SIG-M5 (cell line): ENCODE measurements around the gene CHST11.
"Not testable (repeated sequence)": the region's sequence is repeated elsewhere in the genome, so short reads cannot be mapped to it uniquely, and the experiment has no call there.

Experiments used
- DNase-seq: peaks from one replicate; lab custom pipeline; 2025; lab: John Stamatoyannopoulos, UW

CHST11 gene

GRCh38 chr12:104764225-104765091 is 307.7 kb downstream of the CHST11 start:
- no peak for DNase-seq

DNA sequence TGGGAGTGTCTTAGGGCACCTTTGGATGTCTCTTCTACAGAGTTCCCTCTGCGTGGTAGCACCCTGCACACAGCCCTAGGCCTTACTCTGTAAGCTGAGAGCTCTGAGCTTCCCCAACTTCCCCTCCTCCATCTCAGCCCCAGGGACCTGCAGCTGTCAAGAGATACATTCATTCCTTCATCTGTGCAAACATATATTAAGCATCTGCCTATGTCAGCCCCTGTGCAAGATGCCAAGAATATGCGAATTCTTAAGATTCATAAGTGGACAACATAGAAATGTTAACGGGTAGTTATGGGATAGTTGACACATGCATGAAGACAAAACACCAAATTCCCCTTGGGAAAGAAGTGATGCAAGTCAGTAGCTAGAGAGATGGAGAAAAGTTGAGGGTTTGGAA is 310.5 kb downstream of the CHST11 start:
- DNase-seq: no peak

DNA sequence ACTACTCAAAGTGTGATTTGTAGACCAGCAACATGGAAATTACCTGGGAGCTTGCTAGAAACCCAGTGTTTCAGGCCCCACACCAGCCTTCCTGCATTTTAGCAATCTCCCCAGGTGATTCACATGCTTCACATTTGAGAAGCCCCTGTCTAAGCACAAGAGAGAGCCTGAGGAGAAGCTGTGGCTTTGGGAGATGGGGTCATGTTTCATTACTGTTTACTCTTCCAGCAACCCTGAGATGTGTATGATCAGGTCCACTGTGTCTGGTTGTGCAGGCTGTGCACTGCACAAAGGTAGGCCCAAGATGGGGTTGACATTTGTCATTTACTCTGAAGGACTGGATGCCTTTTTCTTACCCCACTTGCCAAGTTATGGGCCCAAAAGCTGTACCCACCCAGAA is 311.3 kb downstream of the CHST11 start:
- DNase-seq: no peak

GRCh38 chr12:104769144-104769561 is 312.4 kb downstream of the CHST11 start:
- DNase-seq: no peak

DNA sequence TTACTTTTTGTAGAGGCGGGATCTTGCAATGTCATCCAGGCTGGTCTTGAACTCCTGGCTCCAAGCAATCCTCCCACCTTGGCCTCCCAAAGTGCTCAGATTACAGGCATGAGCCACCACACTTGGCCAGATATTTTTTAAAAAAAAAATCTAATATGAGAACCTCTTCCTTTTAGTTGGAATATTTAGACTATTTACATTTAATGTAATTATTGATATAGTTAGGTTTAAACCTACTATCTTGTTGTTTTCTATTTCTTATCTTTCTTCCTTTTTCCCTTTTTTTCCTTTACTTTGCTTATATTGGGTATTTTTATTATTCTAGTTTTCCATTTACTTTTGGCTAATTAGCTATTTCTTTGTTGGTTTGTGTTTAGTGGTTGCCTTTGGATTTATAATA is 315.6 kb downstream of the CHST11 start:
- no peak for DNase-seq

GRCh38 chr12:104775731-104776231 is 319.0 kb downstream of the CHST11 start:
- no peak for DNase-seq

DNA sequence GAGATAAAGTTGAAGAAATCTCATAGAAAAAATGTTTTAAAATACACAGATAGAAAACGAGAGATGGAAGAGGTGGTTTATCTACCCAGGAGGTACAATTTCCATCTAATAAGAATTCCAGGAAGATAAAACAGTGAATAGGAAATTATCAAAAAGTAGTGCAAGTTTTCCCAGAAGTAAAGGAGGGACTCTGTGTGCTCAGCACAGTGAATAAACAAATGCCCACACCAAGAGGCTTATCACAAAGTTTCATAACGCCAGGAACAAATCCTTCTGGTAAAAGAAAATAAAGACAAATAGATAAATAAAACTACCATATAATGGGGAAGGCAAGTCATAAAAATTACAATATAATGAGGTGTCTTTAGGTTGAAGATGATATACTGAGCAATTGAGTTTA is 322.4 kb downstream of the CHST11 start:
- no peak for DNase-seq

- no peak for DNase-seq
Observed at GRCh38 chr12:104782296-104782695, 325.5 kb downstream of the CHST11 start.

GRCh38 chr12:104784592-104784991 is 327.8 kb downstream of the CHST11 start:
- DNase-seq: no peak

GRCh38 chr12:104785886-104786285 is 329.1 kb downstream of the CHST11 start:
- DNase-seq: no peak

DNA sequence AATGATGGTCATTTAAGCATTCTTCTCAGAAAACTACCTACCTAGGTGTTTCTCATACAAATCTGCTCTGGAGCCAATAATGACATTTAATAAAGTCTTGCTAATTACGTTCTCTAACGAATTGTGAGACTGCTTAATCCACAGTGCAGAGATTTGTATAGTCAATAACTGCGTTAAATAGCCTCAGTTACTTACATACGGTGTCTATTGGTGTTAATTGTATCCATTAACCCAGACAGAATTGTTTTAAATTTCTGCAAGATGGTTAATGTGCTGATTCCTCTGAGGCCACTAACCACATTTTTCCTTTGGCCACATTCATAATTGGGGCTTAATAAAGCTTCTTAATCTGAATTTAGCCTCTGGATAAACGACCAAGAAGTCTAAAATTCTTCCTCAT is 329.6 kb downstream of the CHST11 start:
- DNase-seq: no peak

DNA sequence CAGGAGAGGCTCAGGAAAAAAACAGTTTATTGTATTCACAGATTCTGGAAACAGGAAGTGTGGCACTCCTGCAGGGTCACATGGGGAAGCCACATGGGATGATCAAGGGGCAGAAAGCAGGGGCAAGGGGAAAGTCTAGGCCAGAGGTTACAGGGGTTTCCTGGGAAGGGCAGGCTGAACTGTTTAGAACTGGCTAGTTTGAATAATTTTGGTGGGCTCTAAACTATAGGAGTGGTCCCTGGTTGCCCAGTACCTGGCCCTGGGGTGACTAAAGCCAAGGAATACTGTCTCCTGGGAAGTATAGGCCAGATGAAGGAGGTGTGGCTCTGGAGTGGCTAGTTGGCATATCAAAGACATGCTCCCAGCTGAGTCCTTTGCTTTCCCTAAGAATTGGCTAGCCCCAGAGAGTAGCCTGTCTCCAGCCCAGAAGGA is 332.1 kb downstream of the CHST11 start:
- no peak for DNase-seq

GRCh38 chr12:104790296-104791125 is 333.8 kb downstream of the CHST11 start:
- no peak for DNase-seq

DNA sequence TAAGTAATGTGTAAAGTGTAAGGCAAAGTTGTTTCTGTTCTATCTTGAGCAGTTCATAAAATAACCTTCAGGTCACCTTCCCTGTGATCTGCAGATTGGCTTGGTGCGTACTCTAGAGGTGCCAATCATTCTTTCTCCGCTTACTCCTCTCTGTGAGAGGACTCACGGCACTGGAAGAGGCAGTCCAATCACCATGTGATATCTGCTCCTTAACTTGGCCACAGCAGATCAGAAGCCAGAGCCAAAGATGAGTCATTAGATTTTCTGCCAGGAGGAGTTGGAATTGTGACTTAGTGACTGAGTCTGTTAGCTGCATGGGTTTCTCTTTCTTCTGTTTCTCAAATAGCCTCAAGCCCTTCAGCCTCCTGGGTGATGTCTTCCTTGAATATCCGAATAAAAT is 335.8 kb downstream of the CHST11 start:
- no peak for DNase-seq

DNA sequence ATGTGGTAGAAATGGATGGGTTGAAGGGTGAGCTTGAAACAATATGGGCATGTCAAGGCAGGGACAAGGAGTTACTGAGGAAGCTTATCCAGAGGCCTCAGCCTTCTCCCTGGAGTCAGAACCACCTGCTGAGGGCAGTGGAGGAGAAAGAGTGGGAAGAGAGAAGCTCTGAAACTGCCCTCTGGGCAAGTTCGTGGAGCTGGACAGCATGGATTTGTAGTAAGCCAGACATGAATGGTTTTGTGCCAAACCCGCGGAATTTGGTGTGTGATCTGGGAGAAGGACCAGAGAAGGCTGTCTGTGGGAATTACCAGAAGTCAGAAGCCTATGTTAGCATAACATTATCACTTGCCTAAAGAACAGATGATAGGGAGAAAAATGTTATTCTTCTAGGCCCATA is 336.5 kb downstream of the CHST11 start:
- DNase-seq: no peak

DNA sequence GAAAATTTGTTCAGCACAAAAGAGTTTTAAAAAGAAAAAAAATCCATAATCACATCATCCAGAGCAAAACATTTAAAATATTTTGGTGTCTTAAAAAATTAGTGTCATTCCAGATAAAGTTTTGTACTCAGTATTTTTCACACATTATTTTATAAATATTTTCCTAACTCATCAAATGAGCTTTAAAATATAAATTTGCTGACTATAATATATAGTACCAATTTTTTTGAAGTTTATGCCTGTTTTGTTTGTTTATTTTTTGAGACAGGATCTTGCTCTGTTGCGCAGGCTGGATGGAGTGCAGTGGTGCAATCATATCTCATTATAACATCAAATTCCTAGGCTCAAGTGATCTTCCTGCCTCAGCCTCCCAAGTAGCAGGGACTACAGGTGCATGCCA is 337.2 kb downstream of the CHST11 start:
- DNase-seq: no peak

DNA sequence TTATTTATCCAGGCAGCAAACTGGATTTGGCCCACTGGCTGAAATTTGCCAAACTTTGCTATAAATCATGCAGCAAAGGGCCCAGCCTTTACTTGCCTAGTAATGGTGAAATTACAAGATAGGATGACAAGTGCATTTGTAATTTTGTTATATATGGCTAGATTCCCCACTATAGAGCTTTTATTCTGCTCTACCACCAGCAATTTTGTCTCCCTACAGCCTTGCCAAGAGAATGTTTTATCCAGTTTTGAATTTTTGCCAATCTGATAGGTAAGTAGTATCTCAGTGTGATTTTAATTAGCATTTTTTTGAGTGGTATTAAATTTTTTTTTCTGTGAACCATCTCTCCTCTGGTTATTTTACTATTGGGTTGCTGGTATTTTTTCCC is 339.7 kb downstream of the CHST11 start:
- no peak for DNase-seq

- no peak for DNase-seq
Observed at GRCh38 chr12:104799458-104799857, 342.7 kb downstream of the CHST11 start.

DNA sequence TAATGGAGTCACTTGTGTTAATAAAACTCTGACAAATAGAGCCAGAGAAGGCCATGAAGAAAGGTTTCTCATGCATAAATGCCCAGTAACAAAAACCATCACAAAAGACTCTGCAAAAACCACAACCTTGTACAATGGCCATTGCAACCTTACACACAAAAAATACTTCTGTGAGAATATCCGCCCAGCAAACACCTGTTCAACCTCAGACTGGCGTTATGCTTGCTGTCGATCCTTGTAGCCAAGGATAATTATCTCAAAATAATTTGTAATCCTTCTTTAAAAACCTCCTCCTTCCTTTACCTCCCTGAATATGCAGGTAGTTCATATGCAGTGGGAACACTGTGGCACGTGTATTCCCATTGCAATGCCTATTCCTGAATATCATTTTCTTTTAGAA is 344.3 kb downstream of the CHST11 start:
- DNase-seq: no peak

- DNase-seq: no peak
Observed at GRCh38 chr12:104801427-104801826, 344.7 kb downstream of the CHST11 start.

GRCh38 chr12:104802208-104802607 is 345.5 kb downstream of the CHST11 start:
- DNase-seq: no peak

DNA sequence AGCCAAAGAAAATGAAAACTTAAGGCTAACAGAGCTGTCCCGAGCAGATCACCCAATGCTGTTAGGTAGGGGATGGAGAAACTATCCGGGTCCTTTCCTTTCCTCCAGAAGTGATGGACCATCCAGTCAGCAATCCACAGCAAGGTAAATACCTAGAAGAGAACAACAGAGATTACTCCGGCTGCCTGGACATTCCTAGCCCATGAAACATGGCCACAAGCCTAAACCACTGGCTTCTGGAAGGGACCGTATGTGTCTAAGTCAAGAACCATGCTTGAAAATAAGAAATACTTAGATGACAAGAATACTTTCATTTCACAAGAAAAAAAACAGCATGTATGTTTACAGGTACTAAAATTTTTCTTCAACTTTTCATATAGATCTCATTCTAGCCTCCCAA is 348.4 kb downstream of the CHST11 start:
- DNase-seq: no peak

GRCh38 chr12:104806194-104806593 is 349.4 kb downstream of the CHST11 start:
- DNase-seq: not testable (repeated sequence)
